ENCODE results near the gene TMEM243. TPM values are rescaled to one million over a fixed set of nuclear protein-coding genes. Genes with fewer than 3 reads are reported as not detected.

TMEM243 gene
- total and polyA plus RNA-seq, 10 of the 15 experiments (the other 5 are each of a cell fraction or from before 2014, with no cell fraction given) = 47.8 to 170 (median 77.9) TPM

DNA sequence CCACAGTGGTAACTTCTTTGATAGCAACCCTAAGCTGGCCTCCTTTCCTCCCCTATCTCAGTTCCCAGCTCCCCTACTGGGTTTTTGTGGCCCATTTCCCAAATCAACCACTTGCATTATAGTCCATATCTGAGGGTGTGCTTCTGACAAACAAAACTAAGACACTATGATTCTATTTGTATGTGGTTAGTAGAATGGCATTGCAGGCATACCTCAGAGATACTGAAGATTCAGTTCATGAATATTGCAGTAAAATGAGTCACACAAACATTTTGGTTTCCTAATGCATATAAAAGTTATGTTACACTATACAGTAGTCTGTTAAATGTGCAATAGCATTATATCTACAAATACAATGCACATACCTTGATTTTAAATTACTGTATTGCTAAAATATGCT is 15.4 kb upstream of the TMEM243 start (continued):
- TF ChIP-seq, protein P1, sequence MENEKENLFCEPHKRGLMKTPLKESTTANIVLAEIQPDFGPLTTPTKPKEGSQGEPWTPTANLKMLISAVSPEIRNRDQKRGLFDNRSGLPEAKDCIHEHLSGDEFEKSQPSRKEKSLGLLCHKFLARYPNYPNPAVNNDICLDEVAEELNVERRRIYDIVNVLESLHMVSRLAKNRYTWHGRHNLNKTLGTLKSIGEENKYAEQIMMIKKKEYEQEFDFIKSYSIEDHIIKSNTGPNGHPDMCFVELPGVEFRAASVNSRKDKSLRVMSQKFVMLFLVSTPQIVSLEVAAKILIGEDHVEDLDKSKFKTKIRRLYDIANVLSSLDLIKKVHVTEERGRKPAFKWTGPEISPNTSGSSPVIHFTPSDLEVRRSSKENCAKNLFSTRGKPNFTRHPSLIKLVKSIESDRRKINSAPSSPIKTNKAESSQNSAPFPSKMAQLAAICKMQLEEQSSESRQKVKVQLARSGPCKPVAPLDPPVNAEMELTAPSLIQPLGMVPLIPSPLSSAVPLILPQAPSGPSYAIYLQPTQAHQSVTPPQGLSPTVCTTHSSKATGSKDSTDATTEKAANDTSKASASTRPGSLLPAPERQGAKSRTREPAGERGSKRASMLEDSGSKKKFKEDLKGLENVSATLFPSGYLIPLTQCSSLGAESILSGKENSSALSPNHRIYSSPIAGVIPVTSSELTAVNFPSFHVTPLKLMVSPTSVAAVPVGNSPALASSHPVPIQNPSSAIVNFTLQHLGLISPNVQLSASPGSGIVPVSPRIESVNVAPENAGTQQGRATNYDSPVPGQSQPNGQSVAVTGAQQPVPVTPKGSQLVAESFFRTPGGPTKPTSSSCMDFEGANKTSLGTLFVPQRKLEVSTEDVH (IDR thresholded peaks at IDR 0.05; ENCODE audit: low read depth, partially characterized antibody) = no peak
- TF ChIP-seq PAX8 (IDR thresholded peaks at IDR 0.05) = no peak
- TF ChIP-seq RAD21 (IDR thresholded peaks at IDR 0.05; ENCODE audit: insufficient read depth, low read depth, low read length) = no peak

DNA sequence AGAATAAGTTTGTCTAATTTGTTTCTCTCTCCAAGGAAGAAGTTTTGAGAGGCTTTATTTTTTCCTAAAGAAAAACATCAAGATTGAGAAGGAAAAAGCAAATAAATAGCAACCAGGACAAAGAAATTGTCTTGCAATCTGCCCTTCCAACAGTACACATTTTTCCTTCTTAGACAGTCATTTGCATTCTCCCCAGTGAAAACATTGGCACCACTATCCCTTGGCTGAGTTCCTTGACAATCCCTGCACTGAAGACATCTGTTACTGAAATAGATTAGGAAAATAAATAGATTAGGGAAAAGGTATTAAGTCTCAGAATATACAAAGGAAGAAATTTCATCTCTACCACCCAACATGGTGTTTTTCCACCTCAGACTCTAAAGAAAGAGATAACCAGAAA is 12.2 kb upstream of the TMEM243 start:
- Histone ChIP-seq H3K9me3 (replicated peaks; ENCODE audit: control insufficient read depth, insufficient read depth, low read length) (no peaks in the 10 kb centered on the region; the same call in 1 of the 3 replicates), H3K27ac (ENCODE audit: control insufficient read depth, insufficient read depth) (no peak overlapping the region), H2AFZ (ENCODE audit: control insufficient read depth, low read depth, low read length) (no peak overlapping the region), H3K79me2 (ENCODE audit: control insufficient read depth, insufficient read depth, low read length) (no peaks in the 10 kb centered on the region), H3K27me3 (replicated peaks in 1 of 2; ENCODE audit: control insufficient read depth in 2 of 2, insufficient read depth in 2 of 2, low read length in 1 of 2) (no peaks in the 10 kb centered on the region), H3K4me3 (no peak overlapping the region), H3K9ac (ENCODE audit: control insufficient read depth, insufficient read depth, low read length) (no peak overlapping the region), H3K4me2 (ENCODE audit: control insufficient read depth, insufficient read depth) (no peak overlapping the region), H3K36me3 (ENCODE audit: control insufficient read depth in 2 of 2, insufficient read depth in 2 of 2, low read length in 1 of 2) (no peaks in the 10 kb centered on the region), H4K20me1 (ENCODE audit: control insufficient read depth, insufficient read depth) (no peaks in the 10 kb centered on the region), H3K4me1 (ENCODE audit: control insufficient read depth, insufficient read depth, low read length) (no peaks in the 10 kb centered on the region)
- no peak for FAIRE-seq
- POLR2A ChIA-PET = no interaction called here
- BruUV-seq (replicated peaks) = no TSS peak
- CTCF ChIA-PET = no interaction called here
- RAD21 ChIA-PET (ENCODE audit: unreplicated experiment) = no interaction called here
- TF ChIP-seq, protein P2, sequence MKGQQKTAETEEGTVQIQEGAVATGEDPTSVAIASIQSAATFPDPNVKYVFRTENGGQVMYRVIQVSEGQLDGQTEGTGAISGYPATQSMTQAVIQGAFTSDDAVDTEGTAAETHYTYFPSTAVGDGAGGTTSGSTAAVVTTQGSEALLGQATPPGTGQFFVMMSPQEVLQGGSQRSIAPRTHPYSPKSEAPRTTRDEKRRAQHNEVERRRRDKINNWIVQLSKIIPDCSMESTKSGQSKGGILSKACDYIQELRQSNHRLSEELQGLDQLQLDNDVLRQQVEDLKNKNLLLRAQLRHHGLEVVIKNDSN (IDR thresholded peaks at IDR 0.05; ENCODE audit: borderline replicate concordance, extremely low read length, insufficient read depth, low read depth, low read length) = no peak
- TF ChIP-seq CBX3 (IDR thresholded peaks at IDR 0.05; ENCODE audit: borderline replicate concordance, low read depth) (no peak), SMAD1 (IDR thresholded peaks at IDR 0.05; ENCODE audit: low read depth, partially characterized antibody) (no peak), NR2C2 (IDR thresholded peaks at IDR 0.05; ENCODE audit: borderline replicate concordance, control insufficient read depth, insufficient read length, low read depth) (no peak), SRF (IDR thresholded peaks at IDR 0.05; ENCODE audit: low read depth in 2 of 2, low read length in 2 of 2) (no peak)
- no peak for ATAC-seq
- DNase-seq (ENCODE audit: low read depth, low spot score) = no peak
- SMC1A ChIA-PET (ENCODE audit: uncharacterized antibody, unreplicated experiment) = interaction anchor here (0.5 kb wide), 1 partner anchor 166 kb away, joined by 4 read pairs; no protein-coding TSS in a partner anchor
- intact Hi-C loops (cut with micrococcal nuclease; ENCODE audit: unreplicated experiment) = no loop called here
- in situ Hi-C loops (cut with MboI) = no loop called here

Data from GM12878 (cell line).